B cell (primary cell): ENCODE results near the gene YPEL3. TPM values are rescaled to one million over a fixed set of nuclear protein-coding genes. Genes with fewer than 3 reads are reported as not detected.
A peak's percentile ranks its signal among the peaks of the same experiment; 100 is the strongest.

Experiments used
- ATAC-seq: fragments of 200-7000 bp; cut with Tn5 transposase; one replicate; pipeline ENCODE4 v1.10.0; 2021; ENCODE audit warnings: low read depth, mild to moderate bottlenecking, moderate number of reproducible peaks, moderate library complexity
- CTCF ChIA-PET: fragments of 350-600 bp; sonication (Branson Sonifier 250); formaldehyde crosslinking; loops from one replicate; lab custom pipeline; 2021; ENCODE audit warnings: antibody characterized with exemption, inconsistent platforms; lab: Charles Lee
- POLR2A ChIA-PET: fragments of 350-600 bp; sonication (Branson Sonifier 250); formaldehyde crosslinking; loops from one replicate; lab custom pipeline; 2021; ENCODE audit warnings: antibody characterized with exemption; lab: Charles Lee
- DNase-seq: peaks from one replicate; pipeline ENCODE4 v3.0.0; 2013
- H2AFZ ChIP-seq: 2 replicates; pipeline ENCODE4 v1.6.1; 2012; ENCODE audit warnings: mild to moderate bottlenecking, low read depth, low read length; ENCODE audit not compliant: insufficient read depth, poor library complexity, severe bottlenecking
- H3K27ac ChIP-seq, 2 donors: 1 replicate in 1 of 2; 2 replicates in 1 of 2; pipeline ENCODE4 v1.5.1; 2012 to 2013; ENCODE audit warnings: low read length in 2 of 2, mild to moderate bottlenecking in 2 of 2, moderate library complexity in 1 of 2
- H3K27me3 ChIP-seq, 4 experiments: fragments of 200-600 bp in 1 of 4; sonication (generic) in 1 of 4; replicated peaks in 1 of 4; 1 replicate in 2 of 4; 2 replicates in 2 of 4; pipeline versions ENCODE4 v1.6.1 to v1.7.0; 2013 to 2016; ENCODE audit warnings: low read length in 3 of 4, mild to moderate bottlenecking in 2 of 4, mixed read lengths in 1 of 4, moderate library complexity in 1 of 4; ENCODE audit not compliant: insufficient read depth in 4 of 4, control insufficient read depth in 3 of 4; ENCODE audit errors: control extremely low read depth in 1 of 4
- H3K36me3 ChIP-seq, 2 experiments: replicated peaks in 1 of 2; 1 replicate in 1 of 2; 2 replicates in 1 of 2; pipeline versions ENCODE4 v1.6.1 to v1.7.1; 2013; ENCODE audit warnings: low read length in 1 of 2; ENCODE audit not compliant: insufficient read depth in 2 of 2, control insufficient read depth in 1 of 2; ENCODE audit errors: control extremely low read depth in 1 of 2, extremely low read depth in 1 of 2
- H3K4me1 ChIP-seq, 2 donors: fragments of 200-600 bp in 1 of 2; sonication (generic) in 1 of 2; 1 replicate in 1 of 2; 2 replicates in 1 of 2; pipeline versions ENCODE4 v1.5.1 to v1.6.1; 2013 to 2017; ENCODE audit warnings: low read length in 2 of 2; ENCODE audit not compliant: control insufficient read depth in 2 of 2, insufficient read depth in 2 of 2
- H3K4me2 ChIP-seq: replicated peaks from 2 replicates; pipeline ENCODE3; 2012; ENCODE audit warnings: mild to moderate bottlenecking, low read depth, low read length; ENCODE audit not compliant: poor library complexity, severe bottlenecking
- H3K4me3 ChIP-seq, 5 experiments: fragments of 200-600 bp in 1 of 5; sonication (generic) in 1 of 5; 1 replicate in 3 of 5; 2 replicates in 2 of 5; pipeline versions ENCODE4 v1.5.1 to v1.7.0; 2011 to 2016; ENCODE audit warnings: low read length in 4 of 5, mild to moderate bottlenecking in 4 of 5, low read depth in 2 of 5, control low read depth in 1 of 5, moderate library complexity in 1 of 5; ENCODE audit not compliant: insufficient read depth in 1 of 5; ENCODE audit errors: control extremely low read depth in 1 of 5, extremely low read depth in 1 of 5
- H3K79me2 ChIP-seq: fragments of 200-600 bp; sonication (generic); one replicate; pipeline ENCODE4 v1.6.0; 2016; ENCODE audit warnings: low read length; ENCODE audit not compliant: control insufficient read depth, insufficient read depth
- H3K9ac ChIP-seq: fragments of 200-600 bp; sonication (generic); 2 replicates; pipeline ENCODE4 v1.6.1; 2017; ENCODE audit warnings: mild to moderate bottlenecking, low read length, moderate library complexity
- H3K9me3 ChIP-seq, 3 donors: one replicate each; pipeline versions ENCODE4 v1.6.1 to v1.7.1; 2013; ENCODE audit warnings: low read length in 2 of 3; ENCODE audit not compliant: control insufficient read depth in 2 of 3, insufficient read depth in 1 of 3; ENCODE audit errors: control extremely low read depth in 1 of 3
- H4K20me1 ChIP-seq: 2 replicates; pipeline ENCODE4 v1.6.0; 2012; ENCODE audit warnings: mild to moderate bottlenecking, low read length; ENCODE audit not compliant: insufficient read depth, control insufficient read depth, poor library complexity, severe bottlenecking
- H3K27ac Mint-ChIP-seq: one replicate; pipeline ENCODE4 v1.8.0; 2021; ENCODE audit warnings: mixed read lengths
- H3K27me3 Mint-ChIP-seq: one replicate; pipeline ENCODE4 v1.8.0; 2021; ENCODE audit warnings: mixed read lengths
- H3K4me1 Mint-ChIP-seq: one replicate; pipeline ENCODE4 v1.8.0; 2021; ENCODE audit warnings: mixed read lengths
- H3K4me3 Mint-ChIP-seq: one replicate; pipeline ENCODE4 v1.8.0; 2021; ENCODE audit warnings: mixed read lengths
- H3K9me3 Mint-ChIP-seq: one replicate; pipeline ENCODE4 v1.8.0; 2022; ENCODE audit warnings: mixed read lengths; ENCODE audit not compliant: insufficient read depth
- EZH2 ChIP-seq: IDR thresholded peaks from 2 replicates; pipeline ENCODE4 v1.6.1; 2012; ENCODE audit warnings: borderline replicate concordance, low read depth, mild to moderate bottlenecking, moderate library complexity, low read length; ENCODE audit not compliant: insufficient read depth, poor library complexity, severe bottlenecking
- WGBS: methylation state at CpG from one replicate; pipeline ENCODE4 v1.1.5; 2013; ENCODE audit warnings: missing lambda C conversion rate; ENCODE audit not compliant: insufficient coverage; 5-methylcytosine and 5-hydroxymethylcytosine counted together
- intact Hi-C: fragments of 100-400 bp; cut with micrococcal nuclease; formaldehyde crosslinking; loops from one replicate; pipeline ENCODE4 v1.10.0; 2022
- polyA plus RNA-seq: library from polyadenylated mRNA; depleted of rRNA; stranded (reverse); fragments of >200 nt; gene quantifications from 2 replicates; pipeline ENCODE4 v1.2.3, GENCODE V29; 2012
- total RNA-seq, 2 donors: library from RNA; stranded (reverse); fragments of 120-200 nt in 1 of 2; gene quantifications; 1 replicate in 1 of 2; 2 replicates in 1 of 2; pipeline versions ENCODE4 v1.2.3 to v1.2.4, GENCODE V29; 2013 to 2022
- TF ChIP-seq, protein P1 (sequence below): fragments of 200-600 bp; IDR thresholded peaks from one replicate; pipeline ENCODE4 v1.8.0; 2022; ENCODE audit warnings: antibody characterized with exemption, mild to moderate bottlenecking

YPEL3 gene
- total and polyA plus RNA-seq, 2 donors (not counting 1 experiment from before 2014, with no cell fraction given) = 314 to 414 TPM

GRCh38 chr16:30077656-30078055 is 18.4 kb downstream of the YPEL3 start:
- POLR2A ChIA-PET = interaction anchor here (0.7 to 1.6 kb wide), 3 partner anchors 12 to 60 kb away, joined by 4 to 9 read pairs (median 7); partner anchors contain the start of genes ALDOA and TBX6
- DNase-seq = no peak
- no peaks in the 10 kb centered on the region for H3K27me3 Mint-ChIP-seq
- H3K9me3 ChIP-seq = no peaks in the 10 kb centered on the region
- H3K4me1 Mint-ChIP-seq = peaks cover 31% of the 10 kb centered on the region
- no peak overlapping the region for H3K9ac ChIP-seq
- peaks cover 42% of the 10 kb centered on the region for H4K20me1 ChIP-seq
- H3K79me2 ChIP-seq = peaks cover 59% of the 10 kb centered on the region
- no peak overlapping the region for H3K4me3 ChIP-seq
- no peaks in the 10 kb centered on the region for H3K27me3 ChIP-seq
- H3K4me2 ChIP-seq = peak overlapping the region; percentile 93
- no peak for ATAC-seq
- peaks cover 0 to 51% of the 10 kb centered on the region in 2 experiments for H3K36me3 ChIP-seq
- CTCF ChIA-PET = interaction anchor here (1.3 to 1.5 kb wide), 2 partner anchors 13 to 14 kb away, joined by 3 to 4 read pairs; partner anchors contain the start of gene ALDOA
- peak overlapping the region; percentile 98 for H3K4me3 Mint-ChIP-seq
- H3K27ac Mint-ChIP-seq = peak overlapping the region; percentile 98
- WGBS = 90% methylated on average over 5 of the region's 6 CpGs
- intact Hi-C loops = no loop called here
- H2AFZ ChIP-seq = no peak overlapping the region
- peaks cover 14 to 25% of the 10 kb centered on the region in 2 donors for H3K4me1 ChIP-seq
- TF ChIP-seq EZH2 = no peak
- TF ChIP-seq, protein P1, sequence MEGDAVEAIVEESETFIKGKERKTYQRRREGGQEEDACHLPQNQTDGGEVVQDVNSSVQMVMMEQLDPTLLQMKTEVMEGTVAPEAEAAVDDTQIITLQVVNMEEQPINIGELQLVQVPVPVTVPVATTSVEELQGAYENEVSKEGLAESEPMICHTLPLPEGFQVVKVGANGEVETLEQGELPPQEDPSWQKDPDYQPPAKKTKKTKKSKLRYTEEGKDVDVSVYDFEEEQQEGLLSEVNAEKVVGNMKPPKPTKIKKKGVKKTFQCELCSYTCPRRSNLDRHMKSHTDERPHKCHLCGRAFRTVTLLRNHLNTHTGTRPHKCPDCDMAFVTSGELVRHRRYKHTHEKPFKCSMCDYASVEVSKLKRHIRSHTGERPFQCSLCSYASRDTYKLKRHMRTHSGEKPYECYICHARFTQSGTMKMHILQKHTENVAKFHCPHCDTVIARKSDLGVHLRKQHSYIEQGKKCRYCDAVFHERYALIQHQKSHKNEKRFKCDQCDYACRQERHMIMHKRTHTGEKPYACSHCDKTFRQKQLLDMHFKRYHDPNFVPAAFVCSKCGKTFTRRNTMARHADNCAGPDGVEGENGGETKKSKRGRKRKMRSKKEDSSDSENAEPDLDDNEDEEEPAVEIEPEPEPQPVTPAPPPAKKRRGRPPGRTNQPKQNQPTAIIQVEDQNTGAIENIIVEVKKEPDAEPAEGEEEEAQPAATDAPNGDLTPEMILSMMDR = no peak
- no peaks in the 10 kb centered on the region for H3K9me3 Mint-ChIP-seq
- H3K27ac ChIP-seq = peak overlapping the region in 1 of 2 donors; percentile 3

DNA sequence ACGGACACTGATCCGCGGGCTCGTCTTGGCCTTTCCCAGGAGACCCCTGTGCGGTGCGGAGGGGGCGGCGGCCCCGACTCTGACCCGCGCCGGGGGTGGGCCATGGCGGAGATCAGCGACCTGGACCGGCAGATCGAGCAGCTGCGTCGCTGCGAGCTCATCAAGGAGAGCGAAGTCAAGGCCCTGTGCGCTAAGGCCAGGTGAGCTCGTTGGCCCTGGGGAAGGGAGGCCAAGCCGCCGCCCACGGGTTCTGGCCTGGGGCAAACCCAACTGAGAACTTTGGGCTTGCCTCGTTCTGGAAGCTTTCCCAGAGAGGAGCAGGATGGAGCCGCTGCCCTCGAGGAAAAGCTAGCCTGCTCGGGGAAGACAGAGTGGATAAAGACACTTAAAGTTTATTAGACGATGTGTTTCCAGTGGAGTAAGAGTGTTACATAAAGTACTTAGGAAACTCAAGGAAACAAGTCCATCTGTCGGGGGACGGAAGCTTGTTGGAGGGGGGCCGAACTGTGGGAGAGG is 19.7 kb downstream of the YPEL3 start:
- WGBS = 1% methylated on average over 32 of the region's 33 CpGs
- Histone ChIP-seq H2AFZ (peak overlapping the region; percentile 94), H3K79me2 (peaks cover 59% of the 10 kb centered on the region)

More for the DNA sequence above, 19.7 kb downstream of the YPEL3 start:
- Mint-ChIP-seq H3K4me1 (peaks cover 31% of the 10 kb centered on the region), H3K27ac (peak overlapping the region; percentile 98), H3K9me3 (no peaks in the 10 kb centered on the region), H3K4me3 (peak overlapping the region; percentile 98), H3K27me3 (no peaks in the 10 kb centered on the region)
- peak overlapping the region; percentile 65 to 98 (median 90) for H3K4me3 ChIP-seq
- peak overlapping the region; percentile 67 to 90 for H3K27ac ChIP-seq
- peaks cover 3 to 54% of the 10 kb centered on the region in 2 experiments for H3K36me3 ChIP-seq
- peaks cover 14 to 25% of the 10 kb centered on the region in 2 donors for H3K4me1 ChIP-seq
- H4K20me1 ChIP-seq = peaks cover 42% of the 10 kb centered on the region
- TF ChIP-seq, protein P1 = no peak
- TF ChIP-seq EZH2 = no peak
- CTCF ChIA-PET = interaction anchor here (0.8 to 2.6 kb wide), 4 partner anchors 10 to 333 kb away, joined by 3 to 20 read pairs (median 4); partner anchors contain the start of gene TBX6
- H3K27me3 ChIP-seq = no peaks in the 10 kb centered on the region
- POLR2A ChIA-PET = interaction anchor here (1.2 to 1.6 kb wide), 3 partner anchors 11 to 16 kb away, joined by 3 to 9 read pairs (median 7); partner anchors contain the start of genes ALDOA and TBX6
- DNase-seq (no peak), ATAC-seq (peak; percentile 37)
- H3K9ac ChIP-seq = peak overlapping the region; percentile 97
- H3K4me2 ChIP-seq = peak overlapping the region; percentile 93
- intact Hi-C loops = no loop called here
- no peaks in the 10 kb centered on the region for H3K9me3 ChIP-seq
